OCI-LY7 (cell line): Measurements from ENCODE around the gene WDR18. TPM values are rescaled to one million over a fixed set of nuclear protein-coding genes. Genes with fewer than 3 reads are reported as not detected.
A peak's percentile ranks its signal among the peaks of the same experiment; 100 is the strongest.

Experiments used
- BruUV-seq: library from RNA; stranded (reverse); fragments of 400-500 nt; replicated peaks from 2 replicates; lab custom pipeline; 2021; lab: Mats Ljungman, UMichigan
- CTCF ChIA-PET: fragments of 300-600 bp; sonication (Branson Sonifier 250); formaldehyde crosslinking; loops from one replicate; lab custom pipeline; 2022; ENCODE audit warnings: antibody characterized with exemption; ENCODE audit not compliant: unreplicated experiment; lab: Charles Lee
- POLR2A ChIA-PET: fragments of 300-600 bp; sonication (Branson Sonifier 250); formaldehyde crosslinking; loops from one replicate; lab custom pipeline; 2022; ENCODE audit warnings: antibody characterized with exemption; lab: Charles Lee
- DNase-seq: peaks from one replicate; pipeline ENCODE4 v3.0.0-alpha.2; 2015; ENCODE audit warnings: low spot score
- H2AFZ ChIP-seq: fragments of 200-600 bp; sonication (generic), shearing (Covaris generic); 2 replicates; pipeline ENCODE4 v1.6.1; 2014; ENCODE audit warnings: mild to moderate bottlenecking, antibody characterized with exemption, low read length, moderate library complexity
- H3K27ac ChIP-seq: fragments of 200-600 bp; sonication (generic); 2 replicates; pipeline ENCODE4 v1.5.1; 2014; ENCODE audit warnings: mixed run types, low read depth, mild to moderate bottlenecking, moderate library complexity, low read length, inconsistent platforms; ENCODE audit not compliant: poor library complexity, severe bottlenecking
- H3K36me3 ChIP-seq: fragments of 200-600 bp; sonication (generic); 2 replicates; pipeline ENCODE4 v1.6.1; 2014; ENCODE audit warnings: mild to moderate bottlenecking, antibody characterized with exemption, low read length, moderate library complexity, mixed read lengths; ENCODE audit not compliant: insufficient read depth
- H3K4me1 ChIP-seq: fragments of 200-600 bp; sonication (generic); 2 replicates; pipeline ENCODE4 v1.5.1; 2014; ENCODE audit warnings: mild to moderate bottlenecking, low read length; ENCODE audit not compliant: insufficient read depth, poor library complexity, severe bottlenecking
- H3K4me2 ChIP-seq: fragments of 200-600 bp; sonication (generic); 2 replicates; pipeline ENCODE4 v1.6.1; 2014; ENCODE audit warnings: mild to moderate bottlenecking, low read length
- H3K4me3 ChIP-seq: fragments of 200-600 bp; sonication (generic); 2 replicates; pipeline ENCODE4 v1.5.1; 2014; ENCODE audit warnings: mild to moderate bottlenecking, low read depth, low read length; ENCODE audit not compliant: poor library complexity, severe bottlenecking
- H3K79me2 ChIP-seq: fragments of 200-600 bp; sonication (generic); 2 replicates; pipeline ENCODE4 v1.6.1; 2016; ENCODE audit warnings: low read depth, mild to moderate bottlenecking, low read length, moderate library complexity, mixed read lengths; ENCODE audit not compliant: insufficient read depth
- H3K9me2 ChIP-seq: fragments of 200-600 bp; sonication (generic); 2 replicates; pipeline ENCODE4 v1.6.1; 2016; ENCODE audit warnings: mild to moderate bottlenecking, low read length, mixed read lengths; ENCODE audit not compliant: insufficient read depth
- H3K9me3 ChIP-seq: fragments of 200-600 bp; sonication (generic); 2 replicates; pipeline ENCODE4 v1.6.1; 2014; ENCODE audit warnings: mild to moderate bottlenecking, mixed run types, low read length, mixed read lengths
- H4K20me1 ChIP-seq: fragments of 200-600 bp; sonication (generic); 2 replicates; pipeline ENCODE4 v1.6.1; 2014; ENCODE audit warnings: mild to moderate bottlenecking, antibody characterized with exemption, low read length, moderate library complexity, mixed read lengths; ENCODE audit not compliant: insufficient read depth
- EZH2phosphoT487 ChIP-seq: fragments of 200-600 bp; sonication (generic); IDR thresholded peaks from 2 replicates; pipeline ENCODE4 v1.6.1; 2018; ENCODE audit warnings: low read depth, borderline replicate concordance, mild to moderate bottlenecking, mixed run types, antibody characterized with exemption, low read length, moderate library complexity, mixed read lengths
- intact Hi-C: fragments of 100-400 bp; cut with micrococcal nuclease; formaldehyde crosslinking; loops from one replicate; pipeline ENCODE4 v1.10.0; 2022; ENCODE audit not compliant: unreplicated experiment
- total RNA-seq, 2 experiments: library from RNA; depleted of rRNA in 1 of 2; stranded (reverse); fragments of >200 nt in 1 of 2; shearing (Covaris generic) in 1 of 2; gene quantifications; 2 replicates each; pipeline ENCODE4 v1.2.3, GENCODE V29; 2014 to 2022
- TF ChIP-seq, protein P1 (sequence below): fragments of 200-600 bp; sonication (generic); conservative IDR thresholded peaks from 2 replicates; pipeline ENCODE4 v1.5.1; 2014; ENCODE audit warnings: mild to moderate bottlenecking, antibody characterized with exemption, low read length, moderate library complexity, mixed read lengths

The WDR18 gene
- total RNA-seq, 2 experiments from 2014 or later, result 51.4 to 74.7 TPM

- H3K4me2 ChIP-seq, result peak within 1 kb of the TSS; percentile 93
- DNase-seq, result peak; percentile 99
- H3K4me3 ChIP-seq, result peak within 1 kb of the TSS; percentile 85
- no TSS peak for BruUV-seq
- ChIA-PET CTCF (interaction anchor here (0.9 kb wide), 1 partner anchor 11 kb away, joined by 3 read pairs; no protein-coding TSS in a partner anchor), POLR2A (interaction anchor here (0.6 to 3.2 kb wide), 2 partner anchors 13 to 36 kb away, joined by 4 to 15 read pairs; partner anchors contain the start of gene CNN2)
- H2AFZ ChIP-seq, result no peak within 1 kb of the TSS
- no peaks in the 10 kb centered on the region for H3K9me2 ChIP-seq
- no peaks in the 10 kb centered on the region; the same call in 1 of the 2 replicates for H4K20me1 ChIP-seq
- intact Hi-C loops, result loop anchor here (2.0 kb wide), 3 partner anchors 13 to 37 kb away; partner anchors contain the start of genes CNN2, RNU6-2 and TMEM259
- no peak for TF ChIP-seq EZH2phosphoT487
- TF ChIP-seq, protein P1, sequence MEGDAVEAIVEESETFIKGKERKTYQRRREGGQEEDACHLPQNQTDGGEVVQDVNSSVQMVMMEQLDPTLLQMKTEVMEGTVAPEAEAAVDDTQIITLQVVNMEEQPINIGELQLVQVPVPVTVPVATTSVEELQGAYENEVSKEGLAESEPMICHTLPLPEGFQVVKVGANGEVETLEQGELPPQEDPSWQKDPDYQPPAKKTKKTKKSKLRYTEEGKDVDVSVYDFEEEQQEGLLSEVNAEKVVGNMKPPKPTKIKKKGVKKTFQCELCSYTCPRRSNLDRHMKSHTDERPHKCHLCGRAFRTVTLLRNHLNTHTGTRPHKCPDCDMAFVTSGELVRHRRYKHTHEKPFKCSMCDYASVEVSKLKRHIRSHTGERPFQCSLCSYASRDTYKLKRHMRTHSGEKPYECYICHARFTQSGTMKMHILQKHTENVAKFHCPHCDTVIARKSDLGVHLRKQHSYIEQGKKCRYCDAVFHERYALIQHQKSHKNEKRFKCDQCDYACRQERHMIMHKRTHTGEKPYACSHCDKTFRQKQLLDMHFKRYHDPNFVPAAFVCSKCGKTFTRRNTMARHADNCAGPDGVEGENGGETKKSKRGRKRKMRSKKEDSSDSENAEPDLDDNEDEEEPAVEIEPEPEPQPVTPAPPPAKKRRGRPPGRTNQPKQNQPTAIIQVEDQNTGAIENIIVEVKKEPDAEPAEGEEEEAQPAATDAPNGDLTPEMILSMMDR, result peak; percentile 27; the same call in 1 of the 2 replicates
- H3K79me2 ChIP-seq, result 0 out of 2 replicates have a peak, but pooled peaks cover 5% of the 10 kb centered on the region
- no peaks in the 10 kb centered on the region for H3K9me3 ChIP-seq
- H3K36me3 ChIP-seq, result peaks cover 22% of the 10 kb centered on the region
- peaks cover 49% of the 10 kb centered on the region for H3K4me1 ChIP-seq
- H3K27ac ChIP-seq, result peak within 1 kb of the TSS; percentile 97
These were observed 55.7 kb downstream of the WDR18 start, which contains the start of gene ABCA7 for GRCh38 chr19:1039646-1040475. Gene ABCA7, plus strand, starts transcription at chr19:1040107. Its CDS starts 1,255 bp downstream, at chr19:1041362.

DNA sequence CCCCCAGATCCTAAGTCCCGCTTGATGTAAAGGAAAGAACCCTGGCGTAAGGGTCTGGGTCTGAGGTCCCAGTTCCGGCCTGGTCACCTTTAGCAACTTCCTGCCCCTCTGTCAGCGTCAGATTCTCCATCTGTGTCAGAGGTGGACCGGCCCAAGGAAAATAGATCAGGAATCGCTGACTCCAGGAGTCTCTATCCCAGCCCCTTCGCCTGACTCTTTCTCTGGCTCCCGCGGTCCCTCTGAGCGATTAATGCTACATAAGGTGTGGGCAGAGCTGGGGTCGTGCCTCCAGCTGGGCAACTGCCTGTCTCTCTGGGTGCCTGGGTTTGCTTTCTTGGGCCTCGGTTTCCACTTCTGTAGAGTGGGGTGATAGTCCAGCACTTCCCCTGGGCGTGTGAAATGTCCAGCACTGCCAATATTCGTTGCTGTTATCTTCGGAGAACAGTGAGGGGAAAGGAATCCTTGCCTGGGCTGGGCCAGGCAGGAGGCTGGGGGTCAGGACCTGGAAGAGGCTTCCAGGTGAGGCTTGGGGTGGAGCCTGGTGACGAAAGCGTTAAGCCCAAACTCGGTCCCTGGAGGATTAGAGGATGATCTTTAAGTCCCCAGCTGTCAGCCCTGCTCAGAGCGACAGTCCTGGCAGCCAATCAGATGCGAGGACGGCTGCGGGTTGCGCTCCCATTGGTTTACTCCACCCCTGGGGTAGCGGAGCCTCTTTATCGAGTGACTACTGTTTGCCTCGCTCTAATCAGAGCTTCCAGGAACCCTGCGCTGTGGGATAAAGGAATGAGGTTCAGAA lies 56.5 kb downstream of the WDR18 start:
- Histone ChIP-seq H3K4me3 (peak overlapping the region; percentile 85), H3K36me3 (peaks cover 18% of the 10 kb centered on the region)

More for the DNA sequence above, 56.5 kb downstream of the WDR18 start:
- H3K9me2 ChIP-seq, result no peaks in the 10 kb centered on the region
- POLR2A ChIA-PET, result interaction anchor here (0.8 to 3.2 kb wide), 2 partner anchors 14 to 20 kb away, joined by 5 to 15 read pairs; partner anchors contain the start of genes CNN2, RNU6-2 and TMEM259
- H3K9me3 ChIP-seq, result no peaks in the 10 kb centered on the region
- no peak overlapping the region for H2AFZ ChIP-seq
- peak; percentile 98 for DNase-seq
- peak overlapping the region; percentile 97 for H3K27ac ChIP-seq
- H3K4me1 ChIP-seq, result peaks cover 51% of the 10 kb centered on the region
- TF ChIP-seq, protein P1, result no peak
- no peak for TF ChIP-seq EZH2phosphoT487
- no TSS peak for BruUV-seq
- 0 out of 2 replicates have a peak, but pooled peaks cover 5% of the 10 kb centered on the region for H3K79me2 ChIP-seq
- CTCF ChIA-PET, result no interaction called here
- peak overlapping the region; percentile 93 for H3K4me2 ChIP-seq
- H4K20me1 ChIP-seq, result no peaks in the 10 kb centered on the region; the same call in 1 of the 2 replicates
- intact Hi-C loops, result loop anchor here (2.0 kb wide), 1 partner anchor 14 kb away; the partner anchor contains the start of gene CNN2
